Measurements from ENCODE around the gene CCDC54.
A peak's percentile ranks its signal among the peaks of the same experiment; 100 is the strongest.

Gene CCDC54

GRCh38 chr3:107395066-107395465 is 17.8 kb downstream of the CCDC54 start:
- DNase-seq, result no peak

- no peak for DNase-seq
Observed at GRCh38 chr3:107401301-107401700, 24.1 kb downstream of the CCDC54 start.

- no peak for DNase-seq
Observed at GRCh38 chr3:107402214-107402613, 25.0 kb downstream of the CCDC54 start.

GRCh38 chr3:107404727-107405469 is 27.7 kb downstream of the CCDC54 start:
- DNase-seq, result peak; percentile 90

GRCh38 chr3:107407355-107407754 is 30.1 kb downstream of the CCDC54 start:
- DNase-seq, result no peak

GRCh38 chr3:107408513-107408912 is 31.3 kb downstream of the CCDC54 start:
- no peak for DNase-seq

GRCh38 chr3:107409365-107409764 is 32.1 kb downstream of the CCDC54 start:
- no peak for DNase-seq

- DNase-seq, result no peak
Observed at GRCh38 chr3:107410606-107411005, 33.4 kb downstream of the CCDC54 start.

- DNase-seq, result no peak
Observed at GRCh38 chr3:107411056-107411455, 33.8 kb downstream of the CCDC54 start.

GRCh38 chr3:107411779-107412178 is 34.5 kb downstream of the CCDC54 start:
- no peak for DNase-seq

GRCh38 chr3:107412376-107412775 is 35.1 kb downstream of the CCDC54 start:
- DNase-seq, result peak; percentile 59

- DNase-seq, result no peak
Observed at GRCh38 chr3:107413264-107413663, 36.0 kb downstream of the CCDC54 start.

- DNase-seq, result no peak
Observed at GRCh38 chr3:107414325-107414964, 37.2 kb downstream of the CCDC54 start.

- DNase-seq, result peak; percentile 2
Observed at GRCh38 chr3:107416138-107416537, 38.9 kb downstream of the CCDC54 start.

GRCh38 chr3:107416886-107417285 is 39.6 kb downstream of the CCDC54 start:
- DNase-seq, result peak; percentile 34

GRCh38 chr3:107421170-107421792 is 44.0 kb downstream of the CCDC54 start:
- DNase-seq, result peak; percentile 71

GRCh38 chr3:107421881-107422280 is 44.6 kb downstream of the CCDC54 start:
- DNase-seq, result no peak

- no peak for DNase-seq
Observed at GRCh38 chr3:107425033-107425432, 47.8 kb downstream of the CCDC54 start.

- DNase-seq, result no peak
Observed at GRCh38 chr3:107426223-107426622, 49.0 kb downstream of the CCDC54 start.
